HepG2 (cell line): ENCODE results near the gene CST3. TPM values are rescaled to one million over a fixed set of nuclear protein-coding genes. Genes with fewer than 3 reads are reported as not detected.

Experiments
- ARHGAP35 ChIP-seq: sonication (generic); formaldehyde crosslinking; IDR thresholded peaks from 2 replicates; pipeline ENCODE4 v1.9.0; 2022; ENCODE audit warnings: mild to moderate bottlenecking, inconsistent platforms, moderate library complexity, missing genetic modification reagents, borderline replicate concordance
- ARNT ChIP-seq: fragments of 450-650 bp; IDR thresholded peaks from 2 replicates; pipeline ENCODE4 v1.6.1; 2017
- IRF2 ChIP-seq: IDR thresholded peaks from 2 replicates; pipeline ENCODE4 v1.6.1; 2018; ENCODE audit warnings: missing genetic modification reagents, missing compliant biosample characterization
- KLF16 ChIP-seq, 2 experiments: sonication (generic) in 1 of 2; formaldehyde crosslinking in 1 of 2; IDR thresholded peaks; 2 replicates each; pipeline versions ENCODE4 v1.6.1 to v1.8.0; 2016 to 2023; ENCODE audit warnings: missing genetic modification reagents in 2 of 2, missing compliant biosample characterization in 1 of 2
- LCORL ChIP-seq, 2 experiments: fragments of 450-650 bp in 1 of 2; sonication (generic) in 1 of 2; formaldehyde crosslinking in 1 of 2; IDR thresholded peaks; 2 replicates each; pipeline versions ENCODE4 v1.5.0 to v1.6.1; 2017 to 2020; ENCODE audit warnings: antibody characterized with exemption in 1 of 2, missing genetic modification reagents in 1 of 2
- MBNL3 ChIP-seq: fragments of 250-450 bp; sonication (Bioruptor Pico); conservative IDR thresholded peaks from 2 replicates; pipeline ENCODE4 v1.8.0; 2022; ENCODE audit warnings: mild to moderate bottlenecking, inconsistent platforms
- NFKBIZ ChIP-seq: IDR thresholded peaks from 2 replicates; pipeline ENCODE4 v1.6.1; 2018; ENCODE audit warnings: missing genetic modification reagents, missing compliant biosample characterization
- PCBP1 ChIP-seq: fragments of 200-400 bp; formaldehyde crosslinking; IDR thresholded peaks from 2 replicates; pipeline ENCODE4 v1.6.1; 2017; ENCODE audit warnings: mild to moderate bottlenecking, low read depth, low read length, borderline replicate concordance
- REPIN1 ChIP-seq: sonication (generic); formaldehyde crosslinking; IDR thresholded peaks from 2 replicates; pipeline ENCODE4 v1.8.0; 2022; ENCODE audit warnings: missing genetic modification reagents, low read depth, mild to moderate bottlenecking, borderline replicate concordance
- RXRB ChIP-seq: IDR thresholded peaks from 2 replicates; pipeline ENCODE4 v1.6.1; 2016; ENCODE audit warnings: borderline replicate concordance, missing genetic modification reagents, missing compliant biosample characterization
- SP2 ChIP-seq: sonication (generic); formaldehyde crosslinking; IDR thresholded peaks from 2 replicates; pipeline ENCODE4 v1.5.1; 2020; ENCODE audit warnings: mild to moderate bottlenecking, missing genetic modification reagents
- TSC22D2 ChIP-seq: sonication (generic); formaldehyde crosslinking; IDR thresholded peaks from 2 replicates; pipeline ENCODE4 v1.5.1; 2020; ENCODE audit warnings: missing genetic modification reagents, mild to moderate bottlenecking, borderline replicate concordance
- ZFP36L1 ChIP-seq: sonication (generic); formaldehyde crosslinking; IDR thresholded peaks from 2 replicates; pipeline ENCODE4 v1.8.0; 2022; ENCODE audit warnings: mild to moderate bottlenecking, missing genetic modification reagents, moderate library complexity
- ZMYM3 ChIP-seq: sonication (generic); formaldehyde crosslinking; IDR thresholded peaks from 2 replicates; pipeline ENCODE4 v1.5.1; 2020; ENCODE audit warnings: mild to moderate bottlenecking, missing genetic modification reagents
- ZNF431 ChIP-seq: sonication (generic); formaldehyde crosslinking; IDR thresholded peaks from 2 replicates; pipeline ENCODE4 v1.9.0; 2022; ENCODE audit warnings: missing genetic modification reagents, low read depth, mild to moderate bottlenecking, borderline replicate concordance
- polyA plus RNA-seq, 8 experiments: library from polyadenylated mRNA; depleted of rRNA in 3 of 8; stranded (reverse) in 7 of 8; unstranded in 1 of 8; fragments of >200 nt; fragmentation: Illumina TruSeq in 4 of 8; extraction: Trizol in 4 of 8; gene quantifications; 2 replicates each; pipeline versions ENCODE4 v1.2.1 to v1.2.3, GENCODE V29; 2011 to 2016; ENCODE audit warnings: low read depth in 4 of 8, missing spikeins in 1 of 8, mixed read lengths in 1 of 8; ENCODE audit not compliant: insufficient read depth in 1 of 8
- total RNA-seq, 5 experiments: library from RNA; depleted of rRNA; stranded (reverse); fragments of >200 nt; fragmentation: Illumina TruSeq; extraction: Trizol; gene quantifications; 2 replicates each; pipeline ENCODE4 v1.2.3, GENCODE V29; 2016; ENCODE audit warnings: low read depth in 1 of 5
- TF ChIP-seq, protein P1 (sequence below): sonication (generic); formaldehyde crosslinking; IDR thresholded peaks from 2 replicates; pipeline ENCODE4 v1.4.0; 2020; ENCODE audit warnings: missing genetic modification reagents
- TF ChIP-seq, protein P2 (sequence below), 2 experiments: fragments of 450-650 bp in 1 of 2; sonication (generic) in 1 of 2; formaldehyde crosslinking in 1 of 2; IDR thresholded peaks; 2 replicates each; pipeline versions ENCODE4 v1.6.1 to v1.8.0; 2016 to 2022; ENCODE audit warnings: antibody characterized with exemption in 1 of 2, mild to moderate bottlenecking in 1 of 2, missing genetic modification reagents in 1 of 2
- TF ChIP-seq, protein P3 (sequence below): sonication (generic); formaldehyde crosslinking; IDR thresholded peaks from 2 replicates; pipeline ENCODE4 v1.4.0; 2020; ENCODE audit warnings: mild to moderate bottlenecking, missing genetic modification reagents

The CST3 gene
- total and polyA plus RNA-seq, 2 of the 13 experiments (the other 11 are each of a cell fraction or from before 2014, with no cell fraction given) = 690 to 1,005 TPM

DNA sequence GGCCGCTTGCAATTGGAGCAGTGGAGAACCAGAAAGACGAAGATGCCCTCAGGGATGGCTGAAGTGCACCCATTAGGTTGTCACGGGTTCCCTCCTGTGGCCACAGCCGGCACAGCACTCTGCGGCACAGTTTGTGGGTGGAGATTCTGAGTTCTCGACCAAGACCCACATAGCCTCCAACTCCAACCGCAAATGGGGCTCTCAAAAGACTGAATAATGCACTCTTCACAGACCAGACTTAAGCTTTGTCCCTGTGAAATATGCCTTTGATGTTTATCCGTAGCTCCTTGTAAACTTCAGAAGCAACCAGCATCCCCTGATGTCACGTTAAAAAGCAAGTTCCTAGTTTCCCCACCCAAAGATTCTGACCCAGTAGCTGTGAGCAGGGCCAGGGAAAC, 31.1 kb downstream of the CST3 start (continued):
- TF ChIP-seq LCORL (IDR thresholded peaks at IDR 0.05) (no peak), LCORL (CRISPR knock-in tag; IDR thresholded peaks at IDR 0.05) (no peak), ARHGAP35 (CRISPR knock-in tag) (no peak), NFKBIZ (CRISPR knock-in tag) (peak; percentile 66; the same call in 1 of the 2 replicates), ZNF431 (CRISPR knock-in tag) (no peak), TSC22D2 (CRISPR knock-in tag) (0 out of 2 replicates have a peak, but pooled peaks have one; percentile 81), IRF2 (CRISPR knock-in tag) (peak; percentile 67; the same call in 1 of the 2 replicates), SP2 (CRISPR knock-in tag) (no peak), RXRB (CRISPR knock-in tag) (peak; percentile 38; the same call in 1 of the 2 replicates), ZMYM3 (CRISPR knock-in tag) (peak; percentile 52; the same call in 1 of the 2 replicates), MBNL3 (no peak), ARNT (no peak), PCBP1 (no peak), KLF16 (CRISPR knock-in tag; IDR thresholded peaks at IDR 0.05) (peak in 1 of 2 experiments; percentile 70; a peak in 1 of 4 replicates), REPIN1 (0 out of 2 replicates have a peak, but pooled peaks have one; percentile 40), ZFP36L1 (no peak)
- TF ChIP-seq, protein P1, sequence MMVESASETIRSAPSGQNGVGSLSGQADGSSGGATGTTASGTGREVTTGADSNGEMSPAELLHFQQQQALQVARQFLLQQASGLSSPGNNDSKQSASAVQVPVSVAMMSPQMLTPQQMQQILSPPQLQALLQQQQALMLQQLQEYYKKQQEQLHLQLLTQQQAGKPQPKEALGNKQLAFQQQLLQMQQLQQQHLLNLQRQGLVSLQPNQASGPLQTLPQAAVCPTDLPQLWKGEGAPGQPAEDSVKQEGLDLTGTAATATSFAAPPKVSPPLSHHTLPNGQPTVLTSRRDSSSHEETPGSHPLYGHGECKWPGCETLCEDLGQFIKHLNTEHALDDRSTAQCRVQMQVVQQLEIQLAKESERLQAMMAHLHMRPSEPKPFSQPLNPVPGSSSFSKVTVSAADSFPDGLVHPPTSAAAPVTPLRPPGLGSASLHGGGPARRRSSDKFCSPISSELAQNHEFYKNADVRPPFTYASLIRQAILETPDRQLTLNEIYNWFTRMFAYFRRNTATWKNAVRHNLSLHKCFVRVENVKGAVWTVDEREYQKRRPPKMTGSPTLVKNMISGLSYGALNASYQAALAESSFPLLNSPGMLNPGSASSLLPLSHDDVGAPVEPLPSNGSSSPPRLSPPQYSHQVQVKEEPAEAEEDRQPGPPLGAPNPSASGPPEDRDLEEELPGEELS (CRISPR knock-in tag) = no peak
- TF ChIP-seq, protein P2, sequence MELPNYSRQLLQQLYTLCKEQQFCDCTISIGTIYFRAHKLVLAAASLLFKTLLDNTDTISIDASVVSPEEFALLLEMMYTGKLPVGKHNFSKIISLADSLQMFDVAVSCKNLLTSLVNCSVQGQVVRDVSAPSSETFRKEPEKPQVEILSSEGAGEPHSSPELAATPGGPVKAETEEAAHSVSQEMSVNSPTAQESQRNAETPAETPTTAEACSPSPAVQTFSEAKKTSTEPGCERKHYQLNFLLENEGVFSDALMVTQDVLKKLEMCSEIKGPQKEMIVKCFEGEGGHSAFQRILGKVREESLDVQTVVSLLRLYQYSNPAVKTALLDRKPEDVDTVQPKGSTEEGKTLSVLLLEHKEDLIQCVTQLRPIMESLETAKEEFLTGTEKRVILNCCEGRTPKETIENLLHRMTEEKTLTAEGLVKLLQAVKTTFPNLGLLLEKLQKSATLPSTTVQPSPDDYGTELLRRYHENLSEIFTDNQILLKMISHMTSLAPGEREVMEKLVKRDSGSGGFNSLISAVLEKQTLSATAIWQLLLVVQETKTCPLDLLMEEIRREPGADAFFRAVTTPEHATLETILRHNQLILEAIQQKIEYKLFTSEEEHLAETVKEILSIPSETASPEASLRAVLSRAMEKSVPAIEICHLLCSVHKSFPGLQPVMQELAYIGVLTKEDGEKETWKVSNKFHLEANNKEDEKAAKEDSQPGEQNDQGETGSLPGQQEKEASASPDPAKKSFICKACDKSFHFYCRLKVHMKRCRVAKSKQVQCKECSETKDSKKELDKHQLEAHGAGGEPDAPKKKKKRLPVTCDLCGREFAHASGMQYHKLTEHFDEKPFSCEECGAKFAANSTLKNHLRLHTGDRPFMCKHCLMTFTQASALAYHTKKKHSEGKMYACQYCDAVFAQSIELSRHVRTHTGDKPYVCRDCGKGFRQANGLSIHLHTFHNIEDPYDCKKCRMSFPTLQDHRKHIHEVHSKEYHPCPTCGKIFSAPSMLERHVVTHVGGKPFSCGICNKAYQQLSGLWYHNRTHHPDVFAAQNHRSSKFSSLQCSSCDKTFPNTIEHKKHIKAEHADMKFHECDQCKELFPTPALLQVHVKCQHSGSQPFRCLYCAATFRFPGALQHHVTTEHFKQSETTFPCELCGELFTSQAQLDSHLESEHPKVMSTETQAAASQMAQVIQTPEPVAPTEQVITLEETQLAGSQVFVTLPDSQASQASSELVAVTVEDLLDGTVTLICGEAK (IDR thresholded peaks at IDR 0.05) = no peak
- TF ChIP-seq, protein P2 (CRISPR knock-in tag; IDR thresholded peaks at IDR 0.05) = no peak
- TF ChIP-seq, protein P3, sequence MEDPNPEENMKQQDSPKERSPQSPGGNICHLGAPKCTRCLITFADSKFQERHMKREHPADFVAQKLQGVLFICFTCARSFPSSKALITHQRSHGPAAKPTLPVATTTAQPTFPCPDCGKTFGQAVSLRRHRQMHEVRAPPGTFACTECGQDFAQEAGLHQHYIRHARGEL (CRISPR knock-in tag) = no peak
